ENCODE results near the gene SH2D3A. TPM values are rescaled to one million over a fixed set of nuclear protein-coding genes. Genes with fewer than 3 reads are reported as not detected.

Gene SH2D3A
- total and polyA plus RNA-seq, 11 donors: 0.08 to 0.56 (median 0.25) TPM; not detected in 6

DNA sequence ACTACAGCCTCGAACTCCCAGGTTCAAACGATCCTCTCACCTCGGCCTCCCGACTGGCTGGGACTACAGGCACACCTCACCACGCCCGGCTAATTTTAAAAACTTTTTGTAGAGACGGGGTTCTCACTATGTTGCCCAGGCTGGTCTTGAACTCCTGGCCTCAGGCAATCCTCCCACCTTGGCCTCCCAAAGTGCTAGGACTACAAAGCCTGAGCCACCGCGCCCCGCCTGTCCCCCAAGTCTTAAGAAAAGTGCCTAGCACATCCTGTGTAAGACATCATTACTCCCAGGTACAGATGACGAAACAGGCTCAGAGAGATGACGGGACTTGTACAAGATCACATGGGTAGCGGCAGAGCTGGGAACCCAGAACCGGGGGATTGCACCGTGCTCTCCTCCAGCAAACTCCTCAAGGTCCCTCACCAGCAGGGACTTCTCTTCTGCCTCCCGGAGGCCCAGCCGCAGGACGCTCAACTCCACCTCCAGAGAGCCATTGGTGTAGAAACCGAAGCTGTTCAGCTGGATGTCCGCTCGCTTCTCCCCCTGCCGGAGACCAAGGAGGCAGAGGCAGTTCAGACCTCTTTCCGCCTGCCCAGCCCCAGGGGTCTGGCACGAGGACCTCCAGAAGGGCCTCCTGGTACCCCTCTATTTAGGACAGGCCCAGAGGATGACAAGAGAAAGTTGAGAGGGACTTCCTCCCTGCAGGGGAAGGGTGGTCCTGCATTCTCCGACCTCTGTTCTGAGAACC lies 30.9 kb downstream of the SH2D3A start:
- Histone ChIP-seq H3K9me3 (no peaks in the 10 kb centered on the region), H3K27me3 (no peaks in the 10 kb centered on the region), H3K4me3 (peak overlapping the region; percentile 62 to 96 (median 84)), H3K4me1 (peaks cover 6 to 48% (median 32%) of the 10 kb centered on the region in 12 donors), H3K27ac (peak overlapping the region; percentile 93 to 100 (median 98)), H3K36me3 (peaks cover 0 to 30% (median 10%) of the 10 kb centered on the region in 9 donors)
- peak in 3 of 4 donors; percentile 1 to 17 (median 13) for ATAC-seq
- DNase-seq: peak; percentile 74 to 88 (median 82)
- intact Hi-C loops (cut with DNase I): loop anchor here in 8 of 10 donors (5.0 to 10.0 kb wide), 6 partner anchors 102 to 364 kb away; partner anchors contain the start of gene ALKBH7 (in 1 of the 8)
- 27 to 40% (median 31%) methylated on average over 25 of the region's 25 CpGs for WGBS, 4 donors
- TF ChIP-seq, protein P1, sequence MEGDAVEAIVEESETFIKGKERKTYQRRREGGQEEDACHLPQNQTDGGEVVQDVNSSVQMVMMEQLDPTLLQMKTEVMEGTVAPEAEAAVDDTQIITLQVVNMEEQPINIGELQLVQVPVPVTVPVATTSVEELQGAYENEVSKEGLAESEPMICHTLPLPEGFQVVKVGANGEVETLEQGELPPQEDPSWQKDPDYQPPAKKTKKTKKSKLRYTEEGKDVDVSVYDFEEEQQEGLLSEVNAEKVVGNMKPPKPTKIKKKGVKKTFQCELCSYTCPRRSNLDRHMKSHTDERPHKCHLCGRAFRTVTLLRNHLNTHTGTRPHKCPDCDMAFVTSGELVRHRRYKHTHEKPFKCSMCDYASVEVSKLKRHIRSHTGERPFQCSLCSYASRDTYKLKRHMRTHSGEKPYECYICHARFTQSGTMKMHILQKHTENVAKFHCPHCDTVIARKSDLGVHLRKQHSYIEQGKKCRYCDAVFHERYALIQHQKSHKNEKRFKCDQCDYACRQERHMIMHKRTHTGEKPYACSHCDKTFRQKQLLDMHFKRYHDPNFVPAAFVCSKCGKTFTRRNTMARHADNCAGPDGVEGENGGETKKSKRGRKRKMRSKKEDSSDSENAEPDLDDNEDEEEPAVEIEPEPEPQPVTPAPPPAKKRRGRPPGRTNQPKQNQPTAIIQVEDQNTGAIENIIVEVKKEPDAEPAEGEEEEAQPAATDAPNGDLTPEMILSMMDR (IDR thresholded peaks at IDR 0.05): peak; percentile 28 to 75 (median 52)
- no peak for TF ChIP-seq POLR2A (IDR thresholded peaks at IDR 0.05)

DNA sequence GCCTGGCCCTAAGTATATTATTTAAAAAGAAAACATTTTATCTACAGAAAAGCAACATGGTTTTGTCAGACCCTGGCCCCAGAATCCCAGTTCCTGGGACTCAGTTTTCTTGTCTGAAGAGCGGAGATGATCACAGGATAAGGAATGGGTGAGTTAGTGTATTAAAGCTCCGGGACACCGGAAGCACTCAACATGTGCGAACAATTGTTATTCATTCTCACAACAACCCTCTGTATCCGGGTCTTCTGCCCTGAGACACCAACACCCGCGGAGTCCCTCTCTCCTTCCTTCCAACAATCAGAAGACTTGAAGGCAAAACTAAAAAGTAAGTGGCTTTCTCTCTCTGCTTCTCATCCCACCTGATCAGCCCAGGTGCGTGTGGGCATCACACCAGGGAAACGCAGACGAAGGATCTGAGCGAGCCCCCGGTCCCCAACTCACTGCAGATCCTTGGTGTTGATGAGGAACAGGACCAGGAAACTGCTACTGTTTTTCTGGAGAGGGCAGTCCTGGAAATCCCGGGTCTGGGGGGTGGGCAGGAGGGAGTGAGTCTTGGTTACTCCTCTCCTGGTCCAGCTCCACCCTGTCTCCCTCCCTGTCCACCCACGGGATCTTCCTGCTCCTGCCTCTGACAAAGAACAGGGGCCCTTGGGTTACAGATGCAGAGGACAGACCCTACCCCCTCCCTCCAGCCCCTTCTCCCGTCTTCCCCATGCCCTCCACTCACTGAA lies 31.9 kb downstream of the SH2D3A start:
- H3K4me3 ChIP-seq: no peak overlapping the region
- WGBS, 4 donors: 59 to 69% (median 62%) methylated on average over 15 of the region's 15 CpGs
- ATAC-seq (no peak), DNase-seq (no peak)
- H3K27ac ChIP-seq: peak overlapping the region in 5 of 12 donors; percentile 93 to 99 (median 98)
- no peaks in the 10 kb centered on the region for H3K9me3 ChIP-seq
- intact Hi-C loops (cut with DNase I): loop anchor here in 8 of 10 donors (5.0 to 10.0 kb wide), 6 partner anchors 101 to 363 kb away; partner anchors contain the start of gene ALKBH7 (in 1 of the 8)
- H3K36me3 ChIP-seq: peaks cover 0 to 34% (median 10%) of the 10 kb centered on the region in 9 donors
- H3K4me1 ChIP-seq: peaks cover 6 to 38% (median 27%) of the 10 kb centered on the region in 12 donors
- no peaks in the 10 kb centered on the region for H3K27me3 ChIP-seq
- TF ChIP-seq, protein P1 (IDR thresholded peaks at IDR 0.05): no peak
- TF ChIP-seq POLR2A (IDR thresholded peaks at IDR 0.05): no peak

DNA sequence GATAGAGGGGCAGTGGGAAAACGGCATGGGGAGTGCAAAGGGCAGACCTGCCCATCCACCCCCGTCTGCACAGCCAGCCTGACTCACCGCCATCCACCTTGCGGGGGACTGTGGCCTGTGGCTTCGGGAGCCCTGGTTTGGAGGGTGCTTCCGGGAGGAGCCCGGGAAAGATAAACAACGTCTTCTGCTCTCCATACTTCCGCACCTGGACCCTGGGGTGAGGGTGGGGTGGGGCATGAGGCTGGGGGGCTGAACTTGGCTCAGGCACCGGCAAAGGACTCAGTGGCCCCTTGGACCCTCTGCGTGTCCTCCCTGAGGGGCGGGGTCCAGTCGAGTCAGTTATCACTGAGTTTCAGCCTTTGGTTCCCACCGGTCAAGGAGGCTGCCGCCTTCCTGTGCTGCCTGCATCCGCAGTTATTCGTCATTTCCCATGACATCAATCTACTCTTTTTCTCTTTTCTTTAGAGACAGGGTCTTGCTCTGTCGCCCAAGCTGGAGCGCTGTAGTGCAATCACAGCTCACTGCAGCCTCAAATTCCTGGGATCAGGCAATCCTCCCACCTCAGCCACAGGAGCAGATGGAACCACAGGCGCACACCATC lies 33.0 kb downstream of the SH2D3A start:
- 63 to 74% (median 69%) methylated on average over 17 to 20 of the region's 20 CpGs for WGBS, 4 donors
- no peaks in the 10 kb centered on the region for H3K9me3 ChIP-seq

More for the DNA sequence above, 33.0 kb downstream of the SH2D3A start:
- Histone ChIP-seq H3K27me3 (no peaks in the 10 kb centered on the region), H3K36me3 (peaks cover 0 to 43% (median 12%) of the 10 kb centered on the region in 9 donors), H3K27ac (no peak overlapping the region), H3K4me1 (peaks cover 6 to 39% (median 26%) of the 10 kb centered on the region in 12 donors), H3K4me3 (no peak overlapping the region)
- DNase-seq: peak in 1 of 5 donors; percentile 51
- TF ChIP-seq, protein P1 (IDR thresholded peaks at IDR 0.05): no peak
- no peak for TF ChIP-seq POLR2A (IDR thresholded peaks at IDR 0.05)
- intact Hi-C loops (cut with DNase I): loop anchor here in 6 of 10 donors (10.0 kb wide), 2 partner anchors 99 to 219 kb away; no protein-coding TSS in a partner anchor
- ATAC-seq: no peak
